ENCODE measurements around the gene C19orf33.

C19orf33 gene

DNA sequence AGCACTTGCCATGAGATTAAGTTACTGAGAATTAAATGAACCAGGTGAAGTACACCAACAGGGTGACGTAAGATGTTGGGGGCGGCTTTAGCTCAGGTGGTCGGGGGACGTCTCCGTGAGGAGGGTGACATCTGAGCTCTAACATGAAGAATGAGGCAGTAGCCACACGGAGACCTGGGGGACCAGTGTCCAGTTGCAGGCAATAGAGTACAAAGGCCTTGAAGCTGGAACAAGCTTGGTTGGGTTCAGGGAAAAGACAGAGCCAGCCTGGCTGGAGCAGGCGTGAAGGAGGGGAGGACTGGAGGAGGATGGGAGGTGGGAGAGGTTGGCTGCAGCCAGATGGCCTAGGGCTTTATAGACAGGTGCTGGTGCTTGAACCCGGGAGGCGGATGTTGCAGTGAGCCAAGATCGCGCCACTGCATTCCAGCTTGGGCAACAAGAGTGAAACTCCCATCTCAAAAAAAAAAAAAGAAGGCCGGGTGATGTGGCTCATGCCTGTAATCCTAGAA, 38.1 kb upstream of the C19orf33 start:
- Histone ChIP-seq H3K4me3 (replicated peaks; ENCODE audit: insufficient read depth, low read length) (no peak overlapping the region), H3K27me3 (ENCODE audit: insufficient read depth, poor library complexity, severe bottlenecking) (peaks cover 14% of the 10 kb centered on the region), H3K27ac (replicated peaks) (no peak overlapping the region)
- TF ChIP-seq, protein P1, sequence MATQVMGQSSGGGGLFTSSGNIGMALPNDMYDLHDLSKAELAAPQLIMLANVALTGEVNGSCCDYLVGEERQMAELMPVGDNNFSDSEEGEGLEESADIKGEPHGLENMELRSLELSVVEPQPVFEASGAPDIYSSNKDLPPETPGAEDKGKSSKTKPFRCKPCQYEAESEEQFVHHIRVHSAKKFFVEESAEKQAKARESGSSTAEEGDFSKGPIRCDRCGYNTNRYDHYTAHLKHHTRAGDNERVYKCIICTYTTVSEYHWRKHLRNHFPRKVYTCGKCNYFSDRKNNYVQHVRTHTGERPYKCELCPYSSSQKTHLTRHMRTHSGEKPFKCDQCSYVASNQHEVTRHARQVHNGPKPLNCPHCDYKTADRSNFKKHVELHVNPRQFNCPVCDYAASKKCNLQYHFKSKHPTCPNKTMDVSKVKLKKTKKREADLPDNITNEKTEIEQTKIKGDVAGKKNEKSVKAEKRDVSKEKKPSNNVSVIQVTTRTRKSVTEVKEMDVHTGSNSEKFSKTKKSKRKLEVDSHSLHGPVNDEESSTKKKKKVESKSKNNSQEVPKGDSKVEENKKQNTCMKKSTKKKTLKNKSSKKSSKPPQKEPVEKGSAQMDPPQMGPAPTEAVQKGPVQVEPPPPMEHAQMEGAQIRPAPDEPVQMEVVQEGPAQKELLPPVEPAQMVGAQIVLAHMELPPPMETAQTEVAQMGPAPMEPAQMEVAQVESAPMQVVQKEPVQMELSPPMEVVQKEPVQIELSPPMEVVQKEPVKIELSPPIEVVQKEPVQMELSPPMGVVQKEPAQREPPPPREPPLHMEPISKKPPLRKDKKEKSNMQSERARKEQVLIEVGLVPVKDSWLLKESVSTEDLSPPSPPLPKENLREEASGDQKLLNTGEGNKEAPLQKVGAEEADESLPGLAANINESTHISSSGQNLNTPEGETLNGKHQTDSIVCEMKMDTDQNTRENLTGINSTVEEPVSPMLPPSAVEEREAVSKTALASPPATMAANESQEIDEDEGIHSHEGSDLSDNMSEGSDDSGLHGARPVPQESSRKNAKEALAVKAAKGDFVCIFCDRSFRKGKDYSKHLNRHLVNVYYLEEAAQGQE (IDR thresholded peaks at IDR 0.05; ENCODE audit: insufficient replicate concordance, low read depth) = no peak
- TF ChIP-seq SPI1 (IDR thresholded peaks at IDR 0.05; ENCODE audit: borderline replicate concordance, low read depth) (no peak), GABPA (IDR thresholded peaks at IDR 0.05; ENCODE audit: low read depth) (no peak), POLR2AphosphoS5 (IDR thresholded peaks at IDR 0.05; ENCODE audit: low read depth) (no peak)
- TF ChIP-seq, protein P2, sequence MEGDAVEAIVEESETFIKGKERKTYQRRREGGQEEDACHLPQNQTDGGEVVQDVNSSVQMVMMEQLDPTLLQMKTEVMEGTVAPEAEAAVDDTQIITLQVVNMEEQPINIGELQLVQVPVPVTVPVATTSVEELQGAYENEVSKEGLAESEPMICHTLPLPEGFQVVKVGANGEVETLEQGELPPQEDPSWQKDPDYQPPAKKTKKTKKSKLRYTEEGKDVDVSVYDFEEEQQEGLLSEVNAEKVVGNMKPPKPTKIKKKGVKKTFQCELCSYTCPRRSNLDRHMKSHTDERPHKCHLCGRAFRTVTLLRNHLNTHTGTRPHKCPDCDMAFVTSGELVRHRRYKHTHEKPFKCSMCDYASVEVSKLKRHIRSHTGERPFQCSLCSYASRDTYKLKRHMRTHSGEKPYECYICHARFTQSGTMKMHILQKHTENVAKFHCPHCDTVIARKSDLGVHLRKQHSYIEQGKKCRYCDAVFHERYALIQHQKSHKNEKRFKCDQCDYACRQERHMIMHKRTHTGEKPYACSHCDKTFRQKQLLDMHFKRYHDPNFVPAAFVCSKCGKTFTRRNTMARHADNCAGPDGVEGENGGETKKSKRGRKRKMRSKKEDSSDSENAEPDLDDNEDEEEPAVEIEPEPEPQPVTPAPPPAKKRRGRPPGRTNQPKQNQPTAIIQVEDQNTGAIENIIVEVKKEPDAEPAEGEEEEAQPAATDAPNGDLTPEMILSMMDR (IDR thresholded peaks at IDR 0.05; ENCODE audit: insufficient read depth, low read length) = no peak
- no peak for DNase-seq (ENCODE audit: low read depth in 1 of 2, low spot score in 1 of 2)

DNA sequence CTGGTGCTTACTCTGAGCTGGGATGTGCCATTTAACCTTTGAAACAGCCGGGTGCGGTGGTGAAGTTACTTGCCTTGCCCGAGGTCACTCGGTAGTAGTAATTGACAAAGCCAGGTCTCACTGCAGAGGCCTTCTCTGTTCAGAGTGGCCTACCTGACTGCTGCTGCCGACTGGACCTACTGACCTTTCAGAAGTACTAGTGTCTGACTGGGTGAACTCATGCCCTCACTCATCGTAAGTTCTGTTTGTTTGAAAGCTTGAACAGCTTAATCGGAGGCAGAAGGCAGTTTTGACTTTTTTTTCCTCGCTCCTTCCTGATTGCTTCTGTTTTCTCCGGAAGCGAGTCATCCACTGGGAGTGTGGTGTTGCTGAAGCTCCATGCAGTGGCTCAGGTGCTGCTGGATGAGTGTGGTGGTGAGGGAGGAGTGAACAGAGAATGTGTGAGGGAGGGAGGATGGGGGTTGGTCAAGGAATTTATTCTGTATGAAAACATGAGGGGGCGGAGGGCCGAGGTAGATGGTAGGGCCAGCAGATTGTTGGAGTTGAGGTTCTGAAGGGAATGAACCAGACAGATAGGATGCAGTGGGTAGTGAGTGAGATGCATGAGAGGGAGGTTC, 37.0 kb upstream of the C19orf33 start:
- Histone ChIP-seq H3K27ac (replicated peaks) (no peak overlapping the region), H3K27me3 (ENCODE audit: insufficient read depth, poor library complexity, severe bottlenecking) (peaks cover 14% of the 10 kb centered on the region), H3K4me3 (replicated peaks; ENCODE audit: insufficient read depth, low read length) (no peak overlapping the region)
- no peak for DNase-seq (ENCODE audit: low read depth in 1 of 2, low spot score in 1 of 2)
- no peak for TF ChIP-seq SPI1 (IDR thresholded peaks at IDR 0.05; ENCODE audit: borderline replicate concordance, low read depth)
- no peak for TF ChIP-seq POLR2AphosphoS5 (IDR thresholded peaks at IDR 0.05; ENCODE audit: low read depth)
- TF ChIP-seq GABPA (IDR thresholded peaks at IDR 0.05; ENCODE audit: low read depth) = no peak
- TF ChIP-seq, protein P2 (IDR thresholded peaks at IDR 0.05; ENCODE audit: insufficient read depth, low read length) = no peak
- TF ChIP-seq, protein P1 (IDR thresholded peaks at IDR 0.05; ENCODE audit: insufficient replicate concordance, low read depth) = no peak

DNA sequence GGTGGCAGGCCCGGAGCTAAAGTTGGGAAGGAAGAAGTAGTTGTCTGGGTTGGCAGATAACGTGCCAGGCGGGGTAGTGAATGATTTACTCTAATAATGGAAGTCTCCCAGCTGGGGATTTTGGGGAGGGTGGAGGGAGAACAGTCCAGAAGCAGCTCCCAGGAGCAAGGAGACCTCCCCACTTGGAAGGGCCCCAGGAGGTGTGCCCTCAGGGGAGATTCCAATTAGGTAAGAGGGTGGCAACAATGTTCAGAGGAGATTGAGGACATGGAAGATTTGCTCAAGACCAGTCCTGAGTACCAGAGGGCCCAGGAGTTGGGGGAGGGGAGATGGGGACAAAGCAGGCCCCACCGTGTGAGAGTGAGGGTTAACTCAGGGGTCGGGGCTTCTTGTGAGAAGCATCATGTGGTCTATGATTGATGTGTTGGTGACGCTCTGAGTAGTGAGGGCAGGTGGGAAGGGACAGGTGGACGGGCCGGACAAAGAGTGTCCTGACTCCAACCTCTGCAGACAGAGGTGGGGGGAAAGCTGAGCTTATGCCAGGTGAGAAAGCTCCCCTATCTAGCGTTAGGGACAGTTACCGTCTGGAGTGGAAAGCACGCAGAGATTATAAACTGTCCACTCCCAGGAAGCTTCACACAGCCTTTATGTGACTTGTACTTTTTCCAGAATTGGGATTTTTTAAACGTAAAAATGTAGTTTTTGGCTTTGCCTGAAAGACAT, 36.1 kb upstream of the C19orf33 start:
- no peak overlapping the region for H3K27ac ChIP-seq (replicated peaks)
- DNase-seq (ENCODE audit: low read depth in 1 of 2, low spot score in 1 of 2) = no peak
- no peak overlapping the region for H3K4me3 ChIP-seq (replicated peaks; ENCODE audit: insufficient read depth, low read length)
- H3K27me3 ChIP-seq (ENCODE audit: insufficient read depth, poor library complexity, severe bottlenecking) = peaks cover 14% of the 10 kb centered on the region
- TF ChIP-seq GABPA (IDR thresholded peaks at IDR 0.05; ENCODE audit: low read depth) = no peak
- TF ChIP-seq, protein P2 (IDR thresholded peaks at IDR 0.05; ENCODE audit: insufficient read depth, low read length) = no peak
- TF ChIP-seq, protein P1 (IDR thresholded peaks at IDR 0.05; ENCODE audit: insufficient replicate concordance, low read depth) = no peak
- no peak for TF ChIP-seq POLR2AphosphoS5 (IDR thresholded peaks at IDR 0.05; ENCODE audit: low read depth)
- no peak for TF ChIP-seq SPI1 (IDR thresholded peaks at IDR 0.05; ENCODE audit: borderline replicate concordance, low read depth)
